ENCODE results near the gene LAMB1.

LAMB1 gene

DNA sequence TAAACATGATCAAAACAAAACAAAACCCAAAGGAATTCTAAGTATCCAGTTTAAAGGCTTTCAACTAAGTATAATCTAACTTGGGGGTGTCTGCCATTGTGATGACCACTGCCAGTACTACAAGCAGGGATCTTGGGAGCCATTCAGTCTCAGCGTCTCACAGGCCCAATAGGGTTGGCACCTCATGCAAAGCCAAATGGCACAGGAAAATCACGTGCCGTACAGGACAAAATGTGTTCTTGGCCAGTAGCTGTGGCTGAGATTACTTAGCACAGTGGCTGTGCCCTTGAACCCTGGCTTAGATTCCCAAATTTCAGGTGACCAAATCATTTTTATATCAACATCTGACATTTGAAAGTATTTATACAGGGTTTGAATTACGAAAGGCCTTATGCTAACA, 62.0 kb downstream of the LAMB1 start:
- Histone ChIP-seq H3K27me3 (ENCODE audit: low read depth, low read length) (no peaks in the 10 kb centered on the region), H3K9me3 (ENCODE audit: control insufficient read depth in 1 of 2, low read length in 2 of 2) (no peaks in the 10 kb centered on the region), H3K4me1 (ENCODE audit: control insufficient read depth in 1 of 2, insufficient read depth in 2 of 2, low read length in 2 of 2) (peaks cover 26 to 42% of the 10 kb centered on the region in 2 donors), H3K36me3 (ENCODE audit: control insufficient read depth in 1 of 2, insufficient read depth in 2 of 2, low read length in 2 of 2) (peaks cover 12 to 49% of the 10 kb centered on the region in 2 donors), H3K27ac (ENCODE audit: low read length) (peak overlapping the region; percentile 93), H3K4me3 (ENCODE audit: low read depth in 1 of 2, low read length in 2 of 2) (no peak overlapping the region)

DNA sequence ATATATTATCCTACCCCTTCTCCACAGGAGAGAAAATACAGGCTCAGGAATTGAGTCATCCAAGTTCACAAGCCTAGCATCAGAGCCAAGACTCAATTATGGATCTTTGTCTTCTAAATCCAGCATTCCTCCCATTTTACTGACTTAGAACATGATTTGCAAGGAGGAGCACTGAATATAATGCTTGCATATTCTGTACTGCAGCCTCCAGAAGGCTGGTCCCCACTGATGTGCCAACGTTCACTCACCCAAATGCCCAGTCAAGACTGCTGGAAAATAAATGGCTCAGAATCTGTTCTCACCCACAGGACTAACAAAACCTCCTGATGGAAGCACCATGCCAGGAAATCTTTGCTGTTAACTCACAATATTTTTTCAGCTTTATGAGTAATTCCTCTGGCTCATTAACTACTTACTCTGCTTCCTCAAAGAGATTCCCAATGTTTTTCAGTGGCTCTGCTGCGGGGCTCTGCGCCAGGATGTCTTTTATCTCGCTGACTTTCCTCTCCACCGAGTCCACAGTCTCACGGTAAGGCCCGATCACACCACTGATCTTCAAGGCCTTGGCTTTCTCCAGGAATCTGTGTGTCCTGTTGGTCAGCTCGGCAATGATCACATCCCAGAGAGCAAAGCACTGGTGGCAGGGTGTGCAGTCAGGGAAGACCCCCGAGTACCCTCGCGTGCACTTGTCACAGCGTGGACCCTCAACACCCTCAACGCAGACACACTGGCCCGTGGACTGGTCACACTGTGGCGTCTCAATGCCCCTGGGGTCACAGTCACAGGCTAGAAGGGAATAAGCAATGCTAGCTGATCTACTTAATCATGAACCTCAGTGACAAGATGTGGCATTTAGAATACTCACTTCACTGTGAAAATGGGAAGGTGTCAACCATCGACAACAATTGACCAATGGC, 63.1 kb downstream of the LAMB1 start:
- no peaks in the 10 kb centered on the region for H3K9me3 ChIP-seq (ENCODE audit: control insufficient read depth in 1 of 2, low read length in 2 of 2)
- H3K4me3 ChIP-seq (ENCODE audit: low read depth in 1 of 2, low read length in 2 of 2), result peak overlapping the region in 1 of 2 donors; percentile 4
- H3K36me3 ChIP-seq (ENCODE audit: control insufficient read depth in 1 of 2, insufficient read depth in 2 of 2, low read length in 2 of 2), result peaks cover 20 to 49% of the 10 kb centered on the region in 2 donors
- peak overlapping the region; percentile 93 for H3K27ac ChIP-seq (ENCODE audit: low read length)
- no peaks in the 10 kb centered on the region for H3K27me3 ChIP-seq (ENCODE audit: low read depth, low read length)
- H3K4me1 ChIP-seq (ENCODE audit: control insufficient read depth in 1 of 2, insufficient read depth in 2 of 2, low read length in 2 of 2), result peaks cover 26 to 44% of the 10 kb centered on the region in 2 donors

DNA sequence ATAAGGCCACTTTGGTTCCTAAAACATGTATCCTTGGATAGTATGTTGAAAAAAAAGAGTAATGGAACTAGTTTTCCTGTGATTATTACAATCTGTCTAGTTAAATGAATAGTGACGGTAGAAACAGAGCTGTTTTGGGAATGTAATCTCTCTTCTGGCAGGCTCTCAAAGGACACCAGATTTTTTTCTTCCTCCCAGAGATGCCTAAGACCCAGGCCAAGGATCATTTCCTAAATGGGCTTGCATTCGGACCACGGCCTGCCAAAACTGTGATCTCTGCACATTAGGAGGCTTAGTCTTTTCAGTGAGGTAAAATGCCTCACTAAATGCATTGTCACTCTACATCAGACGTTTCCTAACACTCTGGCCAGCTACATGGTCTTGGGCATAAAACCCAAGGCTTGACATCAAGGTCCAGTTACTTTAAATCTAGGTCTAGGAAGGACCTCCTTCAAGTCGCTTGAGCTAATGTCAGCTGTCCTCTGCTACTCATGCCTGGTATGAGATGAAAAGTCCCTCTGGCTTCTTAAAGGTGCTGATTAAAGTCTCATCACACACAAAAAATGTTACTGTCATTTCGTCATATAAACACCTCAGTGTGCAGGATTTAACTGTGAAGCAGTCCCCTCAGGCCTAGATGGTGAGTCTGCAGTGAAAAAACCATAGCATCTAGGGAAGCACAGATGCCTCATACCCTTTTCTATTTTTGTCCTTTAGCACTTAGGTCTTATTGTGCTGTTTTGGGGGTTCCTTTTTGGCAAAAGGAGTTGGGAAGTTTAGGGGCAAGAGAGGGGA, 64.3 kb downstream of the LAMB1 start:
- Histone ChIP-seq H3K4me1 (ENCODE audit: control insufficient read depth in 1 of 2, insufficient read depth in 2 of 2, low read length in 2 of 2) (peaks cover 26 to 51% of the 10 kb centered on the region in 2 donors), H3K27ac (ENCODE audit: low read length) (peak overlapping the region; percentile 93), H3K9me3 (ENCODE audit: control insufficient read depth in 1 of 2, low read length in 2 of 2) (no peaks in the 10 kb centered on the region), H3K4me3 (ENCODE audit: low read depth in 1 of 2, low read length in 2 of 2) (no peak overlapping the region), H3K36me3 (ENCODE audit: control insufficient read depth in 1 of 2, insufficient read depth in 2 of 2, low read length in 2 of 2) (peaks cover 18 to 43% of the 10 kb centered on the region in 2 donors), H3K27me3 (ENCODE audit: low read depth, low read length) (no peaks in the 10 kb centered on the region)

DNA sequence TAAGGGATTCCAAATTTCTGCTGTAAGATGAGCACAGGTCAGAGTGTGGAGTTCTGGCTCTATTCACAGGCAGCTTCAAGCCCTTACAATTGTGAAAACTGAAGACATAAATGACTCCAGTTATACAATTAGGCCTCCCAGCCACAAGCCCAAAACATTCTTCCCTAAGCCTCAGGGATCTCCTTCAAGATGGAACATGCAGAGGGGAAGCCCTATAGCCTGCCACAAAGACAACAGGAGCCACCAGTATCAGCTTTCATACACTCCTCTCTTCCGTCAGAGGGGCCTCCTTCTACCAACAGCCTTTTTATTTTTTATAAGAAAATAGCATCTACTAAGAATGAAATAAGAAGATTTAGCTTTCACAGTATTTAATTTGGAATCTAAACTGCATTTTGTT, 65.4 kb downstream of the LAMB1 start:
- Histone ChIP-seq H3K36me3 (ENCODE audit: control insufficient read depth in 1 of 2, insufficient read depth in 2 of 2, low read length in 2 of 2) (peaks cover 16 to 40% of the 10 kb centered on the region in 2 donors), H3K4me1 (ENCODE audit: control insufficient read depth in 1 of 2, insufficient read depth in 2 of 2, low read length in 2 of 2) (peaks cover 26 to 61% of the 10 kb centered on the region in 2 donors), H3K9me3 (ENCODE audit: control insufficient read depth in 1 of 2, low read length in 2 of 2) (no peaks in the 10 kb centered on the region), H3K27me3 (ENCODE audit: low read depth, low read length) (no peaks in the 10 kb centered on the region), H3K27ac (ENCODE audit: low read length) (peak overlapping the region; percentile 93), H3K4me3 (ENCODE audit: low read depth in 1 of 2, low read length in 2 of 2) (no peak overlapping the region)

DNA sequence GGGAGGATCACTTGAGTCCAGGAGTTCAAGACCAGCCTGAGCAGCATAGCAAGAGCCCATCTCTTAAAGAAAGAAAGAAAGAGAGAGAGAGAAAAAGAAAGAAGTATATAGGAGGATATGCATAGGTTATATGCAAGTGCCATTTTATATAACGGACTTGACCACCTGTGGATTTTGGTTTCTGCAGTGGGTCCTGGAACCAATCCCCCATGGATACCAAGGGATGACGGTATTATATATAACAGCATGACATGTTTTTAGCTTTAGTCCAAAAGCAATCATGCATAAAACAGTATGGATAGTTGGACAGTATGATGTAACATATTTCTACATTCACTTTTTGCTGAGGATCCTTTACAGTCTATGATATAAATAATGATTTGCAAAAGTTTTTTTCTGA, 66.6 kb downstream of the LAMB1 start:
- Histone ChIP-seq H3K36me3 (ENCODE audit: control insufficient read depth in 1 of 2, insufficient read depth in 2 of 2, low read length in 2 of 2) (peaks cover 17 to 44% of the 10 kb centered on the region in 2 donors), H3K4me1 (ENCODE audit: control insufficient read depth in 1 of 2, insufficient read depth in 2 of 2, low read length in 2 of 2) (peaks cover 26 to 73% of the 10 kb centered on the region in 2 donors), H3K27ac (ENCODE audit: low read length) (no peak overlapping the region), H3K27me3 (ENCODE audit: low read depth, low read length) (no peaks in the 10 kb centered on the region), H3K9me3 (ENCODE audit: control insufficient read depth in 1 of 2, low read length in 2 of 2) (no peaks in the 10 kb centered on the region), H3K4me3 (ENCODE audit: low read depth in 1 of 2, low read length in 2 of 2) (no peak overlapping the region)

DNA sequence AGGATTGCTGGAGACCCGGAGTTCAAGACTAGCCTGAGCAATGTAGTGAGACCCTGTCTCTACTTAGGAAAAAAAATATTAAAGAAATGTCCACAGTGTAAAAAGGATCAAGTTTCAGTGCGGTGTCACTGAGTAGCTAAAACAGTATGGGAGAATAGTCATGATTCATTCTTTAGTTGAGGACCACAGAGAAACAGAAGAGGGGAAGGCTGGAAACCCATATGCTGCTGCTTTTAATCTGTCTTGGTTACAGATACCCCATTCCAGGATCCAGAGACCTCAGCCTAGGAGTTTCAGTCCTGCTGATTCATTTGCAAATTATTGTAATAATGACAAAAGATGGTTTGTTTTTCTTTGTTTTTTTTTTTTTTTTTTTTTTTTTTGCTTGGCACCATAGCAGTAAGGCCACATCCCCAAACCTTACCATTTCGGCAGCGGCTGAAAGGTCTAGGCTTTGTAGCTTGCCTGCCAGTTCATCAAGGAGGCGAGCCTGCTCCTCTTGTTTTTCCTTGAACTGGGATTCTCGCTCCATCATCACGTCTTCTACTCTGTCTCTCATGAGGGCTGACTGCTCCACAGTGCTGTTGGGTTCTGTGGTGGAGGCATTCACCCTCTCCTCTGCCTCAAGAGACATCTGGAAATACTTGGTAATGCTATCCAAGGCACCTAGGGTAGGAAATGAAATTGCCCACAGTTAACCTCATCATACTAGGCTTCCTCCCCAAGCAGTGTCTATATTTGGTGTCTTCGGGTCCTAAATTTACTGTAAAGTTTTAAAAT, 67.8 kb downstream of the LAMB1 start:
- no peaks in the 10 kb centered on the region for H3K9me3 ChIP-seq (ENCODE audit: control insufficient read depth in 1 of 2, low read length in 2 of 2)
- H3K36me3 ChIP-seq (ENCODE audit: control insufficient read depth in 1 of 2, insufficient read depth in 2 of 2, low read length in 2 of 2), result peaks cover 26 to 43% of the 10 kb centered on the region in 2 donors
- H3K27me3 ChIP-seq (ENCODE audit: low read depth, low read length), result no peaks in the 10 kb centered on the region
- no peak overlapping the region for H3K4me3 ChIP-seq (ENCODE audit: low read depth in 1 of 2, low read length in 2 of 2)
- no peak overlapping the region for H3K27ac ChIP-seq (ENCODE audit: low read length)
- H3K4me1 ChIP-seq (ENCODE audit: control insufficient read depth in 1 of 2, insufficient read depth in 2 of 2, low read length in 2 of 2), result peaks cover 24 to 75% of the 10 kb centered on the region in 2 donors

DNA sequence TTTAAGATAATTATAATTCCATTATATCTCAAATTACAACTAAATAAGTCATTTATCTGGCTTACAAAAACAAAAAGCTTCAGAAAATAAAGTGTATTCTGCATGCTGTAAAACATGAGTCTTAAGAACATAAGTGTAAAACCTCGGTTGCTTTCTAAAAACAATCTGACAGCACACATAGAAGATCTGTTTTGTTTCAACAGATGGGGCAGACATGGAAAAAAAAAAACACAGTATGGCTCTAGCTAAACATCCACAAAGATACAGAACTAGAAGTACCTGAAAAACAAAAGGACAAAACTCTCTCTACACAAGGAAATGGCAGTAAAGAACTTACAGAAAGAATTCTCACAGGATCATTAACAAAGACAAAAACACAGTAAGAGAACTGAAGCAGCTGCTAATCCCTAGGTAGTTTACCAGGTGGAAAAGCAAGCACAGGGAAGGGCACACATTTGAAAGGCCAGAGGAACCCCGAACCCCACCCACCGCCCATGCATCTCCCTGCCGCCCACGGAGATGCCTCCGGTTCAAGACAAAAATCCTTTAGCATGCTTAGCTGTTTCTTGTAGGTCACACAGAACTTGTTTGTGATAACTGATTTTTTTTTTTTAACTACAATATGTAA, 69.5 kb downstream of the LAMB1 start:
- Histone ChIP-seq H3K4me1 (ENCODE audit: control insufficient read depth in 1 of 2, insufficient read depth in 2 of 2, low read length in 2 of 2) (peaks cover 11 to 64% of the 10 kb centered on the region in 2 donors), H3K27ac (ENCODE audit: low read length) (peak overlapping the region; percentile 34), H3K36me3 (ENCODE audit: control insufficient read depth in 1 of 2, insufficient read depth in 2 of 2, low read length in 2 of 2) (peaks cover 34 to 50% of the 10 kb centered on the region in 2 donors), H3K27me3 (ENCODE audit: low read depth, low read length) (no peaks in the 10 kb centered on the region), H3K9me3 (ENCODE audit: control insufficient read depth in 1 of 2, low read length in 2 of 2) (no peaks in the 10 kb centered on the region), H3K4me3 (ENCODE audit: low read depth in 1 of 2, low read length in 2 of 2) (no peak overlapping the region)

DNA sequence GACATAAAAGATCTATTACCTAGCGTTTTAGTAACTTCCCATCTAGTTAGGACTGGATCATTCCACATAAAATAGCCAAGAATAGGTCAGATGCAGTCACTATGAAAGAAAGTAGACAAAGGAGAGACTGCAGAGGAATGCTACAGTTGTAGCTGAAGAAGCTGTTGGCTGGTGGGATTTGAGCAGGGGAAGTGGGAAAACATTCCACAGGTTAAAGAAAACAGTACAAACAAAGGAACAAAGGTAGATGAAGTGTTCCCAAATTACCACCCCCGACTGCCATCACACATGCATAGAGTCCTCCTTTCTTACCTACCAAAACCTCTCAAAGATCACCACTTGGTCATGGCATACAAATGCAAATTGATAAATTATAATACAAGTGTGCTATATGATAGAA, 70.2 kb downstream of the LAMB1 start:
- H3K27me3 ChIP-seq (ENCODE audit: low read depth, low read length), result no peaks in the 10 kb centered on the region
- H3K36me3 ChIP-seq (ENCODE audit: control insufficient read depth in 1 of 2, insufficient read depth in 2 of 2, low read length in 2 of 2), result peaks cover 38 to 50% of the 10 kb centered on the region in 2 donors
- no peaks in the 10 kb centered on the region for H3K9me3 ChIP-seq (ENCODE audit: control insufficient read depth in 1 of 2, low read length in 2 of 2)
- H3K4me1 ChIP-seq (ENCODE audit: control insufficient read depth in 1 of 2, insufficient read depth in 2 of 2, low read length in 2 of 2), result peaks cover 4 to 57% of the 10 kb centered on the region in 2 donors
- no peak overlapping the region for H3K27ac ChIP-seq (ENCODE audit: low read length)
- no peak overlapping the region for H3K4me3 ChIP-seq (ENCODE audit: low read depth in 1 of 2, low read length in 2 of 2)

DNA sequence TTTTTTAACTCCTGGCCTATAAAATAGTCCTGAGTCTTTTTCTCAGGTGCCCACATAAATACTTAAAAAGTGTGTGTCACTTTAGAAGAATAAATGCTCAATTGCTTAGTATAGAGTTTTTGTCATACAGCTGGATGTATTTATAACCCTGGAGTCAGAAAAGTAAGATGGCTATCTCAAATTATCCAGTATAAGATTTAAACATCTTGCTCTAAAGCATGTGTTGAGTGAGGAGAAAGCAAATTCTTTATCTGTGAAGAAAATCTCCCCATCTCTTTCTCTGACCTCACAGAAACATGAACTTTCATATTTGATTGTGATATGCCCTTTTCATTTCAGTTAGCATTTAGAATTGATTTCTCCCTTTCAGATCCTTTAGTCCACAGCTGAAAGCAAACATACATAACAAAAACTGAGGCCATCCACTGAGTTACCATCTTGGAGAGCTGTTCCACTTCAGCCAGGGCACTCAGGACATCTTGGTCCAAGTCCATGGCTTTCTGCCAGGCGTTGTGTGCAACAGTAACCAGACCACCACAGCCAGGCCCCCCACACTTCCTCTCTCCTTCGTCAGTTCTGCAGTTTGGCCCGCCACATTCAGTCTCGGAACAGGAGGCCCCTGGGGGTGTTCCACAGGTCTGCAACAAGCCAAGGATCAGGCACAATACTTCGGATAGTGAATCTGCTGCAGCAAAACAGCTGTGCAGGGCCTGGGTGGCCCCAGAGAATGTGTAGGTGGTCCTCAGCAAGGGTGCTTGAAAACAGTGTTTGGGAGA, 71.0 kb downstream of the LAMB1 start:
- Histone ChIP-seq H3K4me3 (ENCODE audit: low read depth in 1 of 2, low read length in 2 of 2) (no peak overlapping the region), H3K27ac (ENCODE audit: low read length) (no peak overlapping the region), H3K36me3 (ENCODE audit: control insufficient read depth in 1 of 2, insufficient read depth in 2 of 2, low read length in 2 of 2) (peaks cover 44 to 57% of the 10 kb centered on the region in 2 donors), H3K27me3 (ENCODE audit: low read depth, low read length) (no peaks in the 10 kb centered on the region), H3K9me3 (ENCODE audit: control insufficient read depth in 1 of 2, low read length in 2 of 2) (no peaks in the 10 kb centered on the region), H3K4me1 (ENCODE audit: control insufficient read depth in 1 of 2, insufficient read depth in 2 of 2, low read length in 2 of 2) (peaks cover 0 to 51% of the 10 kb centered on the region in 2 donors)

DNA sequence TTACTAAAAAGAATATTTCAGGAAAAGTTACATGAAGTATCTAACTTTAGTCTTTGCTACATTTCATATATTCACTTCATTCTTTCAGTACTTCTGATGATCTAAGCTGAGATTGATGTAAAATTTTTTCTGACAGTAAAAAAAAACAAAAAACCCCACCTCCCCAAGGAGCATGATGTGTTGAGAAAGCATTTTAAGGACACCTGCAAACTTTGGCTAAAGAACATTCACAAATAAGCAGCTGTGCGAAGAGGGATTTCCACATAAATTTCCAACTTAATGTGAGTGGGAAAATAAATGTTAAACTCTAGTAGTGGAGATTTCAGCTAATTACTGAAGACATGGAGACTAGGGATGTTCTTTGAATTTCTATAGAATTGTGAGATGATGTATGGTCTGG, 76.5 kb downstream of the LAMB1 start:
- Histone ChIP-seq H3K4me3 (ENCODE audit: low read depth in 1 of 2, low read length in 2 of 2) (no peak overlapping the region), H3K9me3 (ENCODE audit: control insufficient read depth in 1 of 2, low read length in 2 of 2) (no peaks in the 10 kb centered on the region), H3K4me1 (ENCODE audit: control insufficient read depth in 1 of 2, insufficient read depth in 2 of 2, low read length in 2 of 2) (peaks cover 3 to 16% of the 10 kb centered on the region in 2 donors), H3K27ac (ENCODE audit: low read length) (no peak overlapping the region), H3K36me3 (ENCODE audit: control insufficient read depth in 1 of 2, insufficient read depth in 2 of 2, low read length in 2 of 2) (peaks cover 61 to 72% of the 10 kb centered on the region in 2 donors), H3K27me3 (ENCODE audit: low read depth, low read length) (no peaks in the 10 kb centered on the region)

Measured in muscle layer of duodenum (tissue), 2 donors.